ENCODE measurements around the gene HDDC3. TPM values are rescaled to one million over a fixed set of nuclear protein-coding genes. Genes with fewer than 3 reads are reported as not detected.

Gene HDDC3
- total RNA-seq, 1 experiment from 2014 or later: 5.3 TPM

- ATAC-seq (peak; percentile 68), DNase-seq (ENCODE audit: low read depth, low spot score) (no peak)
- in situ Hi-C loops (cut with HindIII; ENCODE audit: low pct_unique_long_range_greater_than_20kb, low sequenced_read_pairs): no loop called here
- Histone ChIP-seq H3K4me1 (ENCODE audit: control insufficient read depth, insufficient read depth, low read length) (peaks cover 12% of the 10 kb centered on the region), H3K36me3 (ENCODE audit: control insufficient read depth, insufficient read depth, low read length) (0 out of 2 replicates have a peak, but pooled peaks cover 5% of the 10 kb centered on the region), H3K4me3 (ENCODE audit: low read depth in 2 of 2, low read length in 2 of 2) (peak within 1 kb of the TSS; percentile 70 to 77), H3K27ac (ENCODE audit: low read length) (peak within 1 kb of the TSS; percentile 94), H3K27me3 (ENCODE audit: control insufficient read depth, insufficient read depth, low read length) (no peaks in the 10 kb centered on the region), H3K9me3 (ENCODE audit: control insufficient read depth, insufficient read depth, low read depth, low read length) (no peaks in the 10 kb centered on the region)
- BruUV-seq (replicated peaks): no TSS peak
- TF ChIP-seq SIN3A (IDR thresholded peaks at IDR 0.05; ENCODE audit: borderline replicate concordance, insufficient read depth, low read depth, low read length): 0 out of 2 replicates have a peak, but pooled peaks have one; percentile 32
- no peak for TF ChIP-seq POLR2AphosphoS5 (IDR thresholded peaks at IDR 0.05; ENCODE audit: low read depth, low read length)
- intact Hi-C loops (cut with micrococcal nuclease; ENCODE audit: unreplicated experiment): no loop called here
- ChIA-PET POLR2A (no interaction called here), CTCF (interaction anchor here (0.5 to 3.1 kb wide), 4 partner anchors 8 to 53 kb away, joined by 3 to 16 read pairs (median 4); partner anchors contain the start of gene HDDC3)
Observed at GRCh38 chr15:90902840-90903732, 29.3 kb downstream of the HDDC3 start, which contains the start of gene MAN2A2. TSS of gene MAN2A2 (plus strand) at chr15:90903302. CDS start at chr15:90904208, 906 bp downstream.

GRCh38 chr15:90902040-90902839 is 30.1 kb downstream of the HDDC3 start:
- in situ Hi-C loops (cut with HindIII; ENCODE audit: low pct_unique_long_range_greater_than_20kb, low sequenced_read_pairs): no loop called here
- peak; percentile 57 for DNase-seq (ENCODE audit: low read depth, low spot score)

More at GRCh38 chr15:90902040-90902839, 30.1 kb downstream of the HDDC3 start:
- CTCF ChIA-PET: interaction anchor here (0.5 to 3.1 kb wide), 4 partner anchors 7 to 54 kb away, joined by 3 to 16 read pairs (median 4); partner anchors contain the start of gene HDDC3
- Histone ChIP-seq H3K9me3 (ENCODE audit: control insufficient read depth, insufficient read depth, low read depth, low read length) (no peaks in the 10 kb centered on the region), H3K4me1 (ENCODE audit: control insufficient read depth, insufficient read depth, low read length) (peaks cover 12% of the 10 kb centered on the region), H3K27ac (ENCODE audit: low read length) (peak overlapping the region; percentile 94), H3K27me3 (ENCODE audit: control insufficient read depth, insufficient read depth, low read length) (no peaks in the 10 kb centered on the region), H3K36me3 (ENCODE audit: control insufficient read depth, insufficient read depth, low read length) (0 out of 2 replicates have a peak, but pooled peaks cover 5% of the 10 kb centered on the region), H3K4me3 (ENCODE audit: low read depth in 2 of 2, low read length in 2 of 2) (peak overlapping the region; percentile 67 to 70)
- intact Hi-C loops (cut with micrococcal nuclease; ENCODE audit: unreplicated experiment): no loop called here
- POLR2A ChIA-PET: interaction anchor here (0.6 kb wide), 1 partner anchor 988 kb away, joined by 5 read pairs; no protein-coding TSS in a partner anchor
- TF ChIP-seq POLR2AphosphoS5 (IDR thresholded peaks at IDR 0.05; ENCODE audit: low read depth, low read length): peak; percentile 88
- TF ChIP-seq REST (IDR thresholded peaks at IDR 0.05; ENCODE audit: insufficient read depth in 1 of 2, low read depth in 2 of 2, low read length in 1 of 2): no peak
- TF ChIP-seq SIN3A (IDR thresholded peaks at IDR 0.05; ENCODE audit: borderline replicate concordance, insufficient read depth, low read depth, low read length): 0 out of 2 replicates have a peak, but pooled peaks have one; percentile 30
- peak; percentile 93 for TF ChIP-seq CTCF (IDR thresholded peaks at IDR 0.05)
- TF ChIP-seq TCF7L2 (IDR thresholded peaks at IDR 0.05; ENCODE audit: low read depth, low read length): peak; percentile 39; the same call in 1 of the 2 replicates
- TSS peak; percentile 77 for BruUV-seq (replicated peaks)
- peak; percentile 96 for ATAC-seq
